ENCODE measurements around the gene CES2.

- TF ChIP-seq, protein P1, sequence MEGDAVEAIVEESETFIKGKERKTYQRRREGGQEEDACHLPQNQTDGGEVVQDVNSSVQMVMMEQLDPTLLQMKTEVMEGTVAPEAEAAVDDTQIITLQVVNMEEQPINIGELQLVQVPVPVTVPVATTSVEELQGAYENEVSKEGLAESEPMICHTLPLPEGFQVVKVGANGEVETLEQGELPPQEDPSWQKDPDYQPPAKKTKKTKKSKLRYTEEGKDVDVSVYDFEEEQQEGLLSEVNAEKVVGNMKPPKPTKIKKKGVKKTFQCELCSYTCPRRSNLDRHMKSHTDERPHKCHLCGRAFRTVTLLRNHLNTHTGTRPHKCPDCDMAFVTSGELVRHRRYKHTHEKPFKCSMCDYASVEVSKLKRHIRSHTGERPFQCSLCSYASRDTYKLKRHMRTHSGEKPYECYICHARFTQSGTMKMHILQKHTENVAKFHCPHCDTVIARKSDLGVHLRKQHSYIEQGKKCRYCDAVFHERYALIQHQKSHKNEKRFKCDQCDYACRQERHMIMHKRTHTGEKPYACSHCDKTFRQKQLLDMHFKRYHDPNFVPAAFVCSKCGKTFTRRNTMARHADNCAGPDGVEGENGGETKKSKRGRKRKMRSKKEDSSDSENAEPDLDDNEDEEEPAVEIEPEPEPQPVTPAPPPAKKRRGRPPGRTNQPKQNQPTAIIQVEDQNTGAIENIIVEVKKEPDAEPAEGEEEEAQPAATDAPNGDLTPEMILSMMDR (conservative IDR thresholded peaks at IDR 0.05; ENCODE audit: low read length) = no peak
- no peak for TF ChIP-seq EZH2phosphoT487 (IDR thresholded peaks at IDR 0.05; ENCODE audit: borderline replicate concordance)
Observed at GRCh38 chr16:66931665-66932064, 3.7 kb upstream of the CES2 start.
